Spleen (tissue), 11 donors: ENCODE data around the gene MRPS14. TPM values are rescaled to one million over a fixed set of nuclear protein-coding genes. Genes with fewer than 3 reads are reported as not detected.
A peak's percentile ranks its signal among the peaks of the same experiment; 100 is the strongest.

Experiments
- DNase-seq: peaks from one replicate; pipeline ENCODE4 v3.0.0-alpha.2; 2020
- H3K27ac ChIP-seq, 8 donors: fragments of 200-600 bp; sonication (generic) in 7 of 8; 1 replicate in 4 of 8; 2 replicates in 4 of 8; pipeline versions ENCODE4 v1.5.0 to v1.8.0; 2016 to 2021; ENCODE audit warnings: inconsistent platforms in 4 of 8, mild to moderate bottlenecking in 4 of 8, moderate library complexity in 1 of 8
- H3K27me3 ChIP-seq, 7 donors: fragments of 200-600 bp; sonication (generic) in 6 of 7; replicated peaks in 1 of 7; 1 replicate in 4 of 7; 2 replicates in 3 of 7; pipeline versions ENCODE4 v1.5.0 to v1.8.0; 2016 to 2021; ENCODE audit warnings: inconsistent platforms in 3 of 7, mild to moderate bottlenecking in 1 of 7
- H3K36me3 ChIP-seq, 6 donors: fragments of 200-600 bp; sonication (generic) in 5 of 6; 1 replicate in 4 of 6; 2 replicates in 2 of 6; pipeline versions ENCODE4 v1.5.0 to v1.8.0; 2016 to 2021; ENCODE audit warnings: inconsistent platforms in 2 of 6
- H3K4me1 ChIP-seq, 6 donors: fragments of 200-600 bp; sonication (generic) in 5 of 6; 1 replicate in 3 of 6; 2 replicates in 3 of 6; pipeline versions ENCODE4 v1.5.0 to v1.8.0; 2016 to 2021; ENCODE audit warnings: inconsistent platforms in 3 of 6
- H3K4me3 ChIP-seq, 8 donors: fragments of 200-600 bp; sonication (generic) in 7 of 8; 1 replicate in 4 of 8; 2 replicates in 4 of 8; pipeline versions ENCODE4 v1.5.0 to v1.8.0; 2016 to 2021; ENCODE audit warnings: inconsistent platforms in 4 of 8, mild to moderate bottlenecking in 4 of 8, moderate library complexity in 2 of 8
- H3K9me3 ChIP-seq, 8 donors: fragments of 200-600 bp; sonication (generic) in 7 of 8; 1 replicate in 4 of 8; 2 replicates in 4 of 8; pipeline versions ENCODE4 v1.5.0 to v1.8.0; 2016 to 2021; ENCODE audit warnings: inconsistent platforms in 4 of 8
- POLR2A ChIP-seq, 3 donors: fragments of 450-650 bp; IDR thresholded peaks; one replicate each; pipeline ENCODE4 v1.5.1; 2017; ENCODE audit warnings: antibody characterized with exemption in 3 of 3, mild to moderate bottlenecking in 1 of 3
- POLR2AphosphoS5 ChIP-seq, 3 donors: sonication (generic); formaldehyde crosslinking; IDR thresholded peaks; one replicate each; pipeline ENCODE4 v1.5.1; 2017; ENCODE audit warnings: antibody characterized with exemption in 3 of 3
- WGBS, 5 donors: extraction: QIAGEN DNeasy Blood & Tissue Kit in 3 of 5; methylation state at CpG; one replicate each; pipeline versions ENCODE4 v1.1.5 to v1.1.7; 2013 to 2018; 5-methylcytosine and 5-hydroxymethylcytosine counted together
- intact Hi-C: fragments of 100-400 bp; cut with DNase I; formaldehyde crosslinking; loops from one replicate; pipeline ENCODE4 v1.15.0; 2023; ENCODE audit warnings: low total_unique reads
- polyA plus RNA-seq, 3 donors: library from polyadenylated mRNA; stranded (reverse); fragments of 200-250 nt; gene quantifications; one replicate each; pipeline ENCODE4 v1.2.1, GENCODE V29; 2013
- total RNA-seq, 7 donors: library from RNA; depleted of rRNA in 3 of 7; stranded (reverse); fragments of >200 nt in 3 of 7; fragmentation: NEBNext Ultra II Directional in 4 of 7; extraction: Animal tissue kit (Norgen Biotek cat#: 25700) in 4 of 7; gene quantifications; one replicate each; pipeline versions ENCODE4 v1.1.0 to v1.2.1, GENCODE V29; 2016 to 2021
- TF ChIP-seq, protein P1 (sequence below), 11 experiments: fragments of 200-600 bp in 7 of 11; fragments of 450-650 bp in 4 of 11; sonication (generic) in 4 of 11; IDR thresholded peaks in 8 of 11; conservative IDR thresholded peaks in 3 of 11; 1 replicate in 7 of 11; 2 replicates in 4 of 11; pipeline versions ENCODE4 v1.4.0 to v1.8.0; 2016 to 2021; ENCODE audit warnings: antibody characterized with exemption in 11 of 11, inconsistent platforms in 4 of 11, mild to moderate bottlenecking in 1 of 11
- donor health status: healthy with polysubstance abuse.
- donor health status: DM: no; HTN: no; CAD: no; lungs with moderate emphysema.
- donor health status: DM: no; HTN: no; CAD: no.
- donor health status: Bipolar disorder and iron deficiency.
- donor health status: healthy.
- donor health status: DM: no; HTN: no; CAD: no.
- donor health status: DM: yes; HTN: yes; CAD: no.

The MRPS14 gene
- total and polyA plus RNA-seq, 10 donors, result 10.1 to 34.5 (median 25.6) TPM

DNA sequence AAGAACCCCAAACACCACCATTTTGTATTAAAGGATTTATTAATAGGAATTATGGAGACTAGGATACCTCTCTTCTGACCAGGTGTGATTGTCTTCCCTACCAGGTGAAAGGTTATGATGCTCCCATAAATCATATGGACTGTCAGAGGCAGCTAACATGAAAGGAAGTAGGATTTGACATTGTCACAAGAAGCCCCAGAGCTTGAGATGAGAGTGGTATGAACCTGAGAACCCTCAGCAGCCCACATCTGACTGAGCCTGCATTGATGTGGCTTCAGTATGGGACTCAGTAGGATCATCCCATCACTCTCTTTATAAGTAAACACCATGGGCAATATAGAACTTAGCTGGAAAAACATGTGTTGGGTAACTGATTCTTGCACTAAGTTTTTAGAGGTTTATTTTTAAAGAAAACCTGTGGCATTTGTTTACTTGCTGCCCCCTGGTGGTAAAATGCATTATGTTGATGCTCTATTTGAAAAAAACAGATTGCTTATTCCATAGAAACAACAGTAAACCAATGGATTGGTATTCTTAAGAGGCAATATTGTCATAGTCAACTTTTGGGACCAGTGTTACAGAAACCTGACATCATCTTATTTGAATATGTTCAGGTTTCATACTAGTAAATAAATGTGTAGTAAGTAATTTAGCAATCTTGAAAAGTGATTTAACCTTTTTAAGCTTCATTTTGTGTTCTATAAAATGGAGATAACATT, 40.1 kb downstream of the MRPS14 start:
- Histone ChIP-seq H3K27ac (no peak overlapping the region), H3K4me3 (no peak overlapping the region), H3K4me1 (peaks cover 0 to 9% (median 0%) of the 10 kb centered on the region in 6 donors), H3K9me3 (no peaks in the 10 kb centered on the region), H3K36me3 (peaks cover 0 to 59% (median 18%) of the 10 kb centered on the region in 6 donors), H3K27me3 (no peaks in the 10 kb centered on the region)
- no peak for DNase-seq
- no peak for TF ChIP-seq POLR2AphosphoS5 (IDR thresholded peaks at IDR 0.05)
- TF ChIP-seq, protein P1, sequence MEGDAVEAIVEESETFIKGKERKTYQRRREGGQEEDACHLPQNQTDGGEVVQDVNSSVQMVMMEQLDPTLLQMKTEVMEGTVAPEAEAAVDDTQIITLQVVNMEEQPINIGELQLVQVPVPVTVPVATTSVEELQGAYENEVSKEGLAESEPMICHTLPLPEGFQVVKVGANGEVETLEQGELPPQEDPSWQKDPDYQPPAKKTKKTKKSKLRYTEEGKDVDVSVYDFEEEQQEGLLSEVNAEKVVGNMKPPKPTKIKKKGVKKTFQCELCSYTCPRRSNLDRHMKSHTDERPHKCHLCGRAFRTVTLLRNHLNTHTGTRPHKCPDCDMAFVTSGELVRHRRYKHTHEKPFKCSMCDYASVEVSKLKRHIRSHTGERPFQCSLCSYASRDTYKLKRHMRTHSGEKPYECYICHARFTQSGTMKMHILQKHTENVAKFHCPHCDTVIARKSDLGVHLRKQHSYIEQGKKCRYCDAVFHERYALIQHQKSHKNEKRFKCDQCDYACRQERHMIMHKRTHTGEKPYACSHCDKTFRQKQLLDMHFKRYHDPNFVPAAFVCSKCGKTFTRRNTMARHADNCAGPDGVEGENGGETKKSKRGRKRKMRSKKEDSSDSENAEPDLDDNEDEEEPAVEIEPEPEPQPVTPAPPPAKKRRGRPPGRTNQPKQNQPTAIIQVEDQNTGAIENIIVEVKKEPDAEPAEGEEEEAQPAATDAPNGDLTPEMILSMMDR (IDR thresholded peaks at IDR 0.05 in 8 of 11, conservative IDR thresholded peaks at IDR 0.05 in 3 of 11), result peak in 10 of 11 experiments; percentile 37 to 81 (median 72)
- intact Hi-C loops, result loop anchor here (5.0 to 10.0 kb wide), 2 partner anchors 108 to 211 kb away; no protein-coding TSS in a partner anchor

- TF ChIP-seq, protein P1 (IDR thresholded peaks at IDR 0.05 in 8 of 11, conservative IDR thresholded peaks at IDR 0.05 in 3 of 11), result no peak
- TF ChIP-seq POLR2AphosphoS5 (IDR thresholded peaks at IDR 0.05), result no peak
- TF ChIP-seq POLR2A (IDR thresholded peaks at IDR 0.05), result no peak
- no peak overlapping the region for H3K4me3 ChIP-seq
- DNase-seq, result no peak
- no peaks in the 10 kb centered on the region for H3K27me3 ChIP-seq
- H3K36me3 ChIP-seq, result peaks cover 0 to 83% (median 20%) of the 10 kb centered on the region in 6 donors
- WGBS, 5 donors, result 80 to 90% (median 85%) methylated on average over 4 of the region's 4 CpGs
- intact Hi-C loops, result no loop called here
- no peaks in the 10 kb centered on the region for H3K9me3 ChIP-seq
- H3K4me1 ChIP-seq, result peaks cover 1 to 28% (median 8%) of the 10 kb centered on the region in 6 donors
- no peak overlapping the region for H3K27ac ChIP-seq
Observed at GRCh38 chr1:174976436-174977108, 46.7 kb downstream of the MRPS14 start.

- H3K36me3 ChIP-seq, result peaks cover 0 to 75% (median 18%) of the 10 kb centered on the region in 6 donors
- H3K27ac ChIP-seq, result no peak overlapping the region
- no peaks in the 10 kb centered on the region for H3K9me3 ChIP-seq
- intact Hi-C loops, result no loop called here
- TF ChIP-seq POLR2A (IDR thresholded peaks at IDR 0.05) (no peak), POLR2AphosphoS5 (IDR thresholded peaks at IDR 0.05) (no peak)
- TF ChIP-seq, protein P1 (IDR thresholded peaks at IDR 0.05 in 8 of 11, conservative IDR thresholded peaks at IDR 0.05 in 3 of 11), result no peak
- H3K4me3 ChIP-seq, result no peak overlapping the region
- WGBS, 5 donors, result 90 to 100% (median 98%) methylated on average over 1 of the region's 1 CpG
- H3K27me3 ChIP-seq, result no peaks in the 10 kb centered on the region
- DNase-seq, result no peak
- H3K4me1 ChIP-seq, result peaks cover 7 to 36% (median 15%) of the 10 kb centered on the region in 6 donors
Observed at GRCh38 chr1:174975764-174976163, 47.5 kb downstream of the MRPS14 start.

DNA sequence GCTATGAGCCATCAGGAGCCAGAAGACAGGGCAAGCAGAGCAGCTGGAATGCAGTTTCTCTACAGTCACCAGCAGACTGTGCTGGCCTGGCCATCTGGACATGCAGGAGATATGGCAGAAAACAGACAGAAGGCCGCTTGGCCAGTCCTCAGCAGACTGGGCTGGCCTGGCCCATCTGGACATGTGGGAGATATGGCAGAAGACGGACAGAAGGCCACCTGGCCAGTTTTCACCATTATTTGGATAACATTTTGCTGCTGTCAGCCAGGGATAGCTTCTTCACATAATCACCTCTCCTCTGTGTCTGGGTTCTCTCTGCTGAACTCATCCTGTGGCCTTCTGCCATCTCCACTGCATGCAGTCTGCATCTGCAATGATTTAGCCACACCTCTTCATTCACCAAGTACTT, 48.5 kb downstream of the MRPS14 start:
- WGBS, 5 donors, result 73 to 100% (median 95%) methylated on average over 2 of the region's 2 CpGs
- intact Hi-C loops, result no loop called here

More for the DNA sequence above, 48.5 kb downstream of the MRPS14 start:
- Histone ChIP-seq H3K4me3 (no peak overlapping the region), H3K4me1 (peaks cover 7 to 46% (median 23%) of the 10 kb centered on the region in 6 donors), H3K27me3 (no peaks in the 10 kb centered on the region), H3K36me3 (peaks cover 0 to 68% (median 14%) of the 10 kb centered on the region in 6 donors), H3K9me3 (no peaks in the 10 kb centered on the region), H3K27ac (no peak overlapping the region)
- TF ChIP-seq POLR2AphosphoS5 (IDR thresholded peaks at IDR 0.05) (no peak), POLR2A (IDR thresholded peaks at IDR 0.05) (no peak)
- TF ChIP-seq, protein P1 (IDR thresholded peaks at IDR 0.05 in 8 of 11, conservative IDR thresholded peaks at IDR 0.05 in 3 of 11), result no peak
- DNase-seq, result no peak
